Stimulated activated CD8-positive, alpha-beta memory T cell treated with anti-CD3 and anti-CD28 coated beads, Interleukin-12 subunit alpha, Interleukin-12 subunit beta, amount 100 ng/mL, for 24 hours (primary cell): ENCODE data around the gene HELZ.

Experiments used
- DNase-seq: peaks from one replicate; pipeline ENCODE4 v3.0.0-alpha.2; 2020; ENCODE audit errors: extremely low read depth

The HELZ gene

GRCh38 chr17:67082107-67082506 lies 162.9 kb downstream of the HELZ start:
- no peak for DNase-seq

GRCh38 chr17:67080804-67081203 lies 164.2 kb downstream of the HELZ start:
- no peak for DNase-seq

- DNase-seq: no peak
Measured at GRCh38 chr17:67079491-67079890, 165.5 kb downstream of the HELZ start.

GRCh38 chr17:67078292-67078691 lies 166.7 kb downstream of the HELZ start:
- DNase-seq: no peak

- DNase-seq: no peak
Measured at GRCh38 chr17:67076290-67076689, 168.7 kb downstream of the HELZ start.

GRCh38 chr17:67074781-67075180 lies 170.2 kb downstream of the HELZ start:
- no peak for DNase-seq

GRCh38 chr17:67072885-67073284 lies 172.1 kb downstream of the HELZ start:
- DNase-seq: no peak

- DNase-seq: no peak
Measured at GRCh38 chr17:67071595-67071994, 173.4 kb downstream of the HELZ start.

GRCh38 chr17:67069603-67070136 lies 175.3 kb downstream of the HELZ start:
- DNase-seq: no peak

GRCh38 chr17:67068999-67069398 lies 176.0 kb downstream of the HELZ start:
- no peak for DNase-seq

GRCh38 chr17:67067571-67068482 lies 177.2 kb downstream of the HELZ start:
- DNase-seq: no peak

- DNase-seq: no peak
Measured at GRCh38 chr17:67066717-67067116, 178.3 kb downstream of the HELZ start.

GRCh38 chr17:67063141-67063540 lies 181.9 kb downstream of the HELZ start:
- no peak for DNase-seq

- DNase-seq: no peak
Measured at GRCh38 chr17:67059372-67059771, 185.6 kb downstream of the HELZ start.

- no peak for DNase-seq
Measured at GRCh38 chr17:67058036-67058435, 187.0 kb downstream of the HELZ start.

GRCh38 chr17:67056746-67057490 lies 188.1 kb downstream of the HELZ start:
- no peak for DNase-seq

GRCh38 chr17:67055811-67056745 lies 188.9 kb downstream of the HELZ start:
- DNase-seq: no peak

GRCh38 chr17:67055041-67055443 lies 190.0 kb downstream of the HELZ start:
- no peak for DNase-seq

GRCh38 chr17:67054608-67055007 lies 190.4 kb downstream of the HELZ start:
- no peak for DNase-seq

GRCh38 chr17:67054011-67054591 lies 190.9 kb downstream of the HELZ start:
- no peak for DNase-seq

GRCh38 chr17:67053438-67054000 lies 191.5 kb downstream of the HELZ start:
- no peak for DNase-seq
